ENCODE measurements around the gene PSME3. TPM values are rescaled to one million over a fixed set of nuclear protein-coding genes. Genes with fewer than 3 reads are reported as not detected.

PSME3 gene
- total RNA-seq, 1 donor from 2014 or later = 54.5 TPM

GRCh38 chr17:42806249-42806648 lies 26.9 kb upstream of the PSME3 start:
- no peak for ATAC-seq
- no peak for DNase-seq (ENCODE audit: low spot score)
- intact Hi-C loops (cut with DNase I) = no loop called here

- no peak for DNase-seq (ENCODE audit: low spot score)
- peak; percentile 97 for ATAC-seq
- intact Hi-C loops (cut with DNase I) = no loop called here
Observed at GRCh38 chr17:42809250-42809649, 23.9 kb upstream of the PSME3 start.

- DNase-seq (ENCODE audit: low spot score) (no peak), ATAC-seq (peak; percentile 90)
- intact Hi-C loops (cut with DNase I) = no loop called here
Observed at GRCh38 chr17:42814633-42815399, 18.4 kb upstream of the PSME3 start.

- intact Hi-C loops (cut with DNase I) = no loop called here
- DNase-seq (ENCODE audit: low spot score) = no peak
- ATAC-seq = no peak
Observed at GRCh38 chr17:42817866-42818265, 15.3 kb upstream of the PSME3 start.

GRCh38 chr17:42818379-42818778 lies 14.8 kb upstream of the PSME3 start:
- no peak for ATAC-seq
- intact Hi-C loops (cut with DNase I) = no loop called here

GRCh38 chr17:42819939-42820535 lies 13.2 kb upstream of the PSME3 start:
- no peak for ATAC-seq
- intact Hi-C loops (cut with DNase I) = no loop called here
- no peak for DNase-seq (ENCODE audit: low spot score)

More at GRCh38 chr17:42818379-42818778, 14.8 kb upstream of the PSME3 start:
- no peak for DNase-seq (ENCODE audit: low spot score)

- intact Hi-C loops (cut with DNase I) = no loop called here
- no peak for DNase-seq (ENCODE audit: low spot score)
- no peak for ATAC-seq
Observed at GRCh38 chr17:42821176-42821575, 12.0 kb upstream of the PSME3 start.

- no peak for ATAC-seq
- intact Hi-C loops (cut with DNase I) = no loop called here
- no peak for DNase-seq (ENCODE audit: low spot score)
Observed at GRCh38 chr17:42827472-42827871, 5.7 kb upstream of the PSME3 start.

- intact Hi-C loops (cut with DNase I) = no loop called here
- no peak for ATAC-seq
- DNase-seq (ENCODE audit: low spot score) = no peak
Observed at GRCh38 chr17:42830971-42831370, 2.2 kb upstream of the PSME3 start.

GRCh38 chr17:42832213-42832933 lies 824 bp upstream of the PSME3 start:
- ATAC-seq (peak; percentile 13), DNase-seq (ENCODE audit: low spot score) (no peak)
- intact Hi-C loops (cut with DNase I) = no loop called here

- ATAC-seq (peak; percentile 28), DNase-seq (ENCODE audit: low spot score) (no peak)
- intact Hi-C loops (cut with DNase I) = no loop called here
Observed at GRCh38 chr17:42833767-42834422, 698 bp downstream of the PSME3 start.

GRCh38 chr17:42835732-42836131 lies 2.5 kb downstream of the PSME3 start:
- DNase-seq (ENCODE audit: low spot score) (no peak), ATAC-seq (no peak)
- intact Hi-C loops (cut with DNase I) = no loop called here

GRCh38 chr17:42841975-42842685 lies 8.9 kb downstream of the PSME3 start:
- intact Hi-C loops (cut with DNase I) = loop anchor here (10.0 kb wide), 1 partner anchor 93 kb away; no protein-coding TSS in a partner anchor
- ATAC-seq (no peak), DNase-seq (ENCODE audit: low spot score) (no peak)

- peak; percentile 81 for ATAC-seq
- intact Hi-C loops (cut with DNase I) = loop anchor here (10.0 kb wide), 1 partner anchor 91 kb away; no protein-coding TSS in a partner anchor
- no peak for DNase-seq (ENCODE audit: low spot score)
Observed at GRCh38 chr17:42843358-42843934, 10.2 kb downstream of the PSME3 start.

- ATAC-seq = peak; percentile 42
- intact Hi-C loops (cut with DNase I) = loop anchor here (10.0 kb wide), 1 partner anchor 91 kb away; no protein-coding TSS in a partner anchor
- no peak for DNase-seq (ENCODE audit: low spot score)
Observed at GRCh38 chr17:42844271-42844670, 11.1 kb downstream of the PSME3 start, which contains the start of gene AOC2. TSS of gene AOC2 (plus strand) at chr17:42844580. CDS start at chr17:42844627, 47 bp downstream.

GRCh38 chr17:42844761-42845555 lies 11.8 kb downstream of the PSME3 start:
- DNase-seq (ENCODE audit: low spot score) (no peak), ATAC-seq (peak; percentile 3)

GRCh38 chr17:42845556-42845917 lies 12.3 kb downstream of the PSME3 start:
- DNase-seq (ENCODE audit: low spot score) = no peak
- no peak for ATAC-seq
- intact Hi-C loops (cut with DNase I) = loop anchor here (10.0 kb wide), 1 partner anchor 89 kb away; no protein-coding TSS in a partner anchor

More at GRCh38 chr17:42844761-42845555, 11.8 kb downstream of the PSME3 start:
- intact Hi-C loops (cut with DNase I) = loop anchor here (10.0 kb wide), 1 partner anchor 90 kb away; no protein-coding TSS in a partner anchor
